Left renal pelvis (tissue), 4 donors: ENCODE data around the gene CLDN9. TPM values are rescaled to one million over a fixed set of nuclear protein-coding genes. Genes with fewer than 3 reads are reported as not detected.

Experiments used
- DNase-seq, 4 donors: peaks; one replicate each; pipeline ENCODE4 v3.0.0-alpha.2; 2013; ENCODE audit warnings: low read depth in 4 of 4, low spot score in 3 of 4
- polyA plus RNA-seq, 4 donors: library from polyadenylated mRNA; unstranded; fragments of 120-200 nt; gene quantifications; one replicate each; pipeline ENCODE4 v1.2.1, GENCODE V29; 2013; ENCODE audit not compliant: insufficient read length in 4 of 4

CLDN9 gene
- polyA plus RNA-seq, 4 donors = 0.87 to 4.7 (median 2.3) TPM

DNA sequence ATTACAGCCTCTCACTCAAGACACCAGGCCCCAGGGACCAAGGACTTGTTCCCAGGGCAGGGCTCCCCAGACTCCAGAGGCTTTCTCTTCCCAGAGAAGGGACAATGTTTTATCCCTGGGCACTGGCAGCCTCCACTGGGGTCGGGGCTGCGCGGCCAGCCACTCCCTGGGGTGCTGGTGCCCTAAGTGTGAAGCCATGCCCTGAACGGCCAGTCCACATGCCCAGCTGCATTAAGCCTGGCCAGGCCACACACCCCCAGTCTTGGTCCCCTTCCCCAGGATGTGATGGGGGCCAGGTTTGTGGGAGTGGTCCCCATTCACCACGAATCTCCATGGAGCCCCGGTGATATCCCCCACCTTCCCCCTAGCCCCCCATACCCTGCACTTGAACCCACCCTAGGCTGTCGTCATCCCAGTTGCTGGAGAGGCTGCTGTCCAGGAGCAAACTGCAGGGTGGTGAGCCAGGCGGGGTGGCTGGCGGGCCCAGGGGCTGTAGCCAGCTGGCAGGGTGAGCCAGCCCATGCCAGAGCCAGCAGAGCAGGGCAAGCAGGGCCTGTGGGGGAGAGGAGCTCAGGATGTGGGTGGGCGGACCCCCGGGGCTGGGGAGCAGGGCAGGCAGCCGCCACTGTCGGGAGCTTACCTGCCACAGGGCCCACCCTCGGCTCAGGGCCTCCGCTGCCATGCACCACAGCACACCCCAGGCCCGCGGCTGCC is 39.0 kb upstream of the CLDN9 start:
- no peak for DNase-seq

DNA sequence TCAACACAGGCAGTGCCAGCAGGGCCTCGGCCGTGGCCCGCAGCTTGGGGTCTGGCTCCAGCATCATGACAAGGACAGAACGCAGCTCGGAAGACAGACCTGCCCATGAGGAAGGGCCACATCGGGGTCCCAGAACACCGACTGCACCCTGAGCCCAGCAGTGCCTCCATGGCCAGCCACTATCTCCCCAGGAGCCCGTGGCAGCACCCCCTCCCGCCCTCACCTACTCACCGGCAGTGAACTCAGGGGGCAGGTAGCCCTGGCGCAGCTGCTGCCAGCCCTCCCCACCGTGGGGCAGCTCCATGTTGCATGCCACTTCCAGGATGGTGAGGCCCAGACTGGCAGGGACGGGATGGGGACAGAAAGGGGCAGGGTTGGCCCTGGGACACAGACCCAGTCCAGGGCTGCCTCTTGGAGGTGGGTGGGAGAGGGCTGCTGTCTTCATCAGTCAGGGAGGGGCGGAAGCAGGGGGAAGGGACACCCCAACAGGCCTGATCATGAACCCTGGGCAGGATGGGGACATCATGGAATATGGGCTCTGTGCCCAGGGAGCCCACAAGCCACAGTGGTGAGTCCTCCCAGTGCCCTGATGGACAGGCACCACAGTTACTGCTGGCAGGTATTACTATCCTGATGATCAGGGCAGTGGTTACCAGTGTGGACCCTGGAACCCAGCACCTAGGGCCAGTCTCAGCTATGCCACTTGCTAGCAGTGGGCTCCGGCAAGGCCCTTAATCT is 38.2 kb upstream of the CLDN9 start:
- DNase-seq = no peak

DNA sequence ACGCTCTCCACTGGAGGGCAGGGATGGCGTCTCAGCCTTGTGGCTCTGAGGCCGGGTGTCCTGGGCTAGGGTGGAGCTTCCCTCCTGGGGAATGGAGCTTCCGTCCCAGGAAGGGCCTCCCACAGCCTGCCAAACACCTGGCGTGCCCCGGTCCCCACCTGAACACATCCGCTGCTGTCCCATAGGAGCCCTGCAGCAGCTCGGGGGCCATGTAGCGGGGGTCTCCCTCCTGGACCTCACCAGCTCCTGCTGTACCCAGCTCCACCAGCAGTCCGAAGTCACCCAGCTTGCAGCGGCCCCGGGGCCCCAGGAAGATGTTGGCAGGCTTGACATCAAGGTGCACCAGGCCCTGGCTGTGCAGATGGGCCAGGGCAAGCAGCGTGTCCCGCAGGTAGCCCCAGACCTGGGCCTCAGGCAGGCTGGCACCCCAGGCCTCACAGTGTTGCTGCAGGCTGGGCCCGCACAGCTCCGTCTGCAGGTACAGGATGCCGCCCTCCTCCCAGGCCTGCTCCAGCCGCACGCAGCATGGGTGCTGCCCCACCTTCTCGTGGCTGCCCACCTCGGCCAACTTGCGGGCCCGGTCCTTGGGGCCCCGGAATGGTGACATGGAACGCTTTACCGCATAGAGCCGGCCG is 37.4 kb upstream of the CLDN9 start:
- DNase-seq = no peak

DNA sequence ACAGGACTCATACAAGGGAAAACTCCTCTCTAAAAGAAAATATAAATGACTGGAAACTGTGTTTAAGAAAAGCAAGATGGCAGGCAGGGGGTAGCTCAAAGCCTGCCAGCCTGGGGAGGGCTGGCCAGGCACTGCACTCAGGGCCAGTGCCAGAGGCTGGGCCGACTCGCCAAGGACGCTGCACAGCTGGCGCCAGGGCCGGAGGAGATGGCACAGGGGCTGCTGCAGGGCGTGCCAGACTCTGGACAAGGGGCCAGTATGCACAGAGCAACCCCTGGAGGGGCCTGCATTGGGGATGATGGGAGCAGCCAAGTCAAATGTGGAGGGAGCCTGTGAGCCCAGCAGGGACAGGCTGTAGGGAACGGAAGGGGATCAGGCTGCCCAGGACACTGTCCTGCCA is 36.5 kb upstream of the CLDN9 start:
- no peak for DNase-seq

DNA sequence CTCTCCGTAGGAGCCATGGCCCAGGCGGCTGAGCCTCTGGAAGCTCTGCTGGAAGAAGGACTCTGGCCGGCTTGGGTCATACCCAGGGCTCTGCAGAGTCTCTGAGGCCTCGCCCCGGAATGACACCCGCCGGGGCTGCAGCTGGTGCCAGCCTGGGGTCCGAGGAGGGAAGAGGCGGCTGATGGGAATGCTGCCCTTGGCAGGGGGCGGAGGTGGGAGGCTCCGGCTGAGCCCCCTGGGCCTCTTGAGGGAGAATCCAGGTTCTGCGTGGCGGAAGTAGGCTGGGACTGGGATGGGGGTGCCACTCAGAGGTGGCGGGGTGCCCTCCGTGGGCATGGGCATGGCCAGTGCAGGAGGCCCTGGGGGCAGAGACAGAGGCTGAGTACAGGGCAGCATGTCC is 36.0 kb upstream of the CLDN9 start:
- no peak for DNase-seq

DNA sequence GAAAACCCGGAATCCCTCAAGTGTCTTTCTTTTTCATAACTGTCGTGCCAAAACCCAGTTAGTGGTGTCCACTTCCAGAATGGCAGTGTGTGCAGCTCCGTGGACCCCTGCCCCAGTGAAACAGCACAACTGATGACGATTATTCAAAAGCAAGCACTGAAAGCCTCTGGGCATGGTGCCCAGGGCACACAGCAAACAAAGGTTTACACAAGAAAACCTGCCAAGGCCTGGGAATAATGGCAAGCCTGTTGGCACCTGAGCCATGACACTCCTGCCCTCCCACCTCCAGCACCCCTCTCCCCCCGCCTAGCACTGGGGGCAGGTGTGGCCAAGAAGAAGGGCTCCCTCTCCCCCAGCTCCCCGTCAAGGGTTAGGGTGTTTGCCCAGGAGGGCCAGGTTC is 35.3 kb upstream of the CLDN9 start:
- DNase-seq = no peak

DNA sequence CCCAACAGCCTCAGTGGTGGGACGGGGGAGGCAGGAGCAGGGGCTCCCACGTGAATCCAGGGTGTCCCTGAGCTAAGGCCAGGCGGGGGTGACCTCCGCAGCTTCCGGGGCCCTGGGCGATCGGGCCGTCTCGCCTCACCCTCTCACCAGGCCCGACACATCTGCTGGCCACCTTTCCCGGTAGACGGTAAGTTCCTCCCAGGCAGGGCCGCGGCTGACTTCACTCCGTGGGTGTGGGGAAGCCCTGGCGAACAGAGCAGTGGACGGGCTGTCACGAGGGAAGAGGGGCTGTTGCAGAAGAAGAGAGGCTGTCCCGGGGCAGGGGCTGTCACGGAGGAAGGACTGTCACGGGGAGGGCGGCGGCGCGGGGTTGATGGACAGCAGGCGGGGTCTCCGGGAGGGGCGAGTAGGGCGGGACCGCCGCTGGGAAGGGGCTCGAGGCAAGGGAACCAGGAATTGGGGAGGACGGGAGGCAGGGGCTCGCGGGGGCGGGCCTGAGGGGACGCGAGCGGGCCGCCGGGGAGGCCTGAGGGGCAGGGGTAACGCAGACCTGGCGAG is 33.0 kb upstream of the CLDN9 start:
- no peak for DNase-seq

DNA sequence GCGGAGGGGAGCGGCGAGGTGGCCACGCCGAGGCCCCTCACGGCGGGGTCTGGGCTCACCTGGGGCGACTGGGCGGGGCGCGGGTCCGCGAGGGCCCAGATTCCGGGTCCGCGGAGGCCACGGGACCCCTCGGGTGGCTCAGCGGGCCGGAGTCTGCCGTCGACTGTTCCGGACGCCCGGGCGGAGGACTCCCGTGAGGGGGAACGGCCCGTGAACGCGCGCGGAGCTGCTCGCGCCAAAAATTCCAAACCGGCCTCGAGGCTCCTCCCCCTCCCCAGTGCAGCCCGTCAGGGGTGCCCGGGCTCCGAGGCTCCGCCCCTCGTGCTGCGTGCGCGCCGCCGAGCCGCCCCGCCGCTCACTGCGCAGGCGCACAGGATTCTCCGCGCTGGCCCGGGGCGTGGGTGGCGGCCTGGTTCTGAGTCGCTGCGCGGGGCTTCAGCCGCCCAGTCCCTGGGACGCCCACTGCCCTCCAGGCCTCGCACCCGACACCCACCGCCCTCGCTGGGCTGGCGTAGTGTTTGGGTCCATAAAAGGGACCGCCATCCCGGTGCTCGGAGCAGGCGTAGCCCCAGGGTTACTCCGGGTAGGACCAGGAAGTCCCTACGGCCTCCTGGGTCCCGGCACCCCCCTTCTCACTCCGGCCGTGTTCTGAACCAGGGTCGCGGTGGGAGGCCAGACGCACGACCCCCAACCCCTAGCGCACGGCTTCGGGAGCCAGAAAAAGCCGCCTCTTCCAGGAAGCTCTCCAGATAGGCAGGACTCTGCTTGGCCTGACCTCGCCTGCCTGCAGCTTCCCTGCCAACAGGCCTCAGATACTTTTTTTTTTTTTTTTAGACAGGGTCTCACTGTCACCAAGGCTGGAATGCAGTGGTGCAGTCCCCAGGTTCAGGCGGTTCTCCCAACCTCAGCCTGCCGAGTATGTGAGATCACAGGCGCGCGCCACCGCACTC is 32.2 kb upstream of the CLDN9 start, which contains the start of gene PKMYT1:
PKMYT1 (minus strand) TSS at position 220 of the 950 bp plus-strand sequence. CDS start 789 bp downstream, outside the sequence.
- DNase-seq = peak; percentile 73 to 83 (median 76)

DNA sequence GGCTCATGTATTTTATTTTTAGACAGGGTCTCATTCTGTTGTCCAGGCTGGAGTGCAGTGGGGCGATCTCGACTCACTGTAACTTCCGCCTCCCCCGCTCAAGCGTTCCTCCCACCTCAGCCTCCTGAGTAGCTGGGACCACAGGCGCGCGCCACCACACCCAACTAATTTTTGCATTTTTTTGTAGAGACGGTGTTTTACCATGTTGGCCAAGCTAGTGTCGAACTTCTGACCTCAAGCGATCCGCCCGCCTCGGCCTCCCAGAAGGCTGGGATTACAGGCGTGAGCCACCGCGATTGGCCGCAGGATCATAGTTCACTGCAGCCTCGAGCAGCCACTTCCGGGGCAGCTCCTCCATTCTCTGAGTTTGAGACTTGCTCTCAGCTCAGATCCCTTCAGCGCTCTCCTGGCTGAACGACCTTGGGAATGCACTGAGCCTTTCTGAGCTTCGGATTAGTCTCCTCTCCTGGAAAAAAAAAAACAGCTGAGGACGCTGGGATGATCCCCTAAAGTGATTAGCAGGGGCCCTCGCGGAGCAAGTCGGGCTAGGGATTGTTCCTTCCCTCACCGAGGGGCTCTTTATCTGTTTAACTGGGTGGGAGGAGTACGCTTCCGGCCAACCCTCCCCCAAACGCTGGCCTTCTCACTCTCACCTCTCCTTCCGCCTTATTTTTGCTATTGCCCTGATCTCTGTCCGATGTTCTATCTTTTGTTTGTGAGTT is 31.4 kb upstream of the CLDN9 start:
- DNase-seq = no peak

DNA sequence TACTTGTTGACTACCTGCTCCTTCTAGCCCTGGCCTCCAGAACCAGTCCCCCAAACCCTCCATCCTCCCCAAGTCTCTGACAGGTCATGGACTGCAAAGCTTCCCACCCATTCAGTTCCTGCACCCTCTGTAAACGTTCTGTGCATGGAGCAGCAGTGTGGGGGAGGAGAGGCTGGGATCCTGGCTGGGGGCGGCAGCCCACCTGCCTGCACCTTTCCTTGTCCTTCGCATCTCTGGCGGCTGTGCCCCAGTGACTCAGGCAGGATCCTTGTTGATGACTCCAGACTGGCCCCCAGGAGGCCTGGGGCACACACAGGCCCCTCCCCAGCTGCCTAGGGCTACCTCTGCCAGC is 30.8 kb upstream of the CLDN9 start:
- no peak for DNase-seq

DNA sequence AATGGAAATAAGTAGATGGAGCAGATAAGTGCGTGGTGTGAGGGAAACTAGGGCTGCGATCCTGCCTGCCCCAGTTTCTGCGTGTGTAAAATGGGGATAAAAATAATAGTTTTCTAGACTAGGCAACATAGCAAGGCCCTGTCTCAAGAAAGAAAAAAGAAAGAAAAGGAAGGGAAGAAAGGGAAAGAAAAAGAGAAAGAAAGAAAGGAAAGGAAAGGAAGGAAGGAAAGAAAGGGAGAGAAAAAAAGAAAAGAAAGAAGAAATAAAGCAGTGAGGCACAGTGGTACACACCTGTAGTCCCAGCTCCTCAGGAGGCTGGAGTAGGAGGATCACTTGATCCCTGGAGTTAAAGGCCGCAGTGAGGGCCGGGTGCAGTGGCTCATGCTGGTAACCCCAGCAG is 30.3 kb upstream of the CLDN9 start:
- no peak for DNase-seq

DNA sequence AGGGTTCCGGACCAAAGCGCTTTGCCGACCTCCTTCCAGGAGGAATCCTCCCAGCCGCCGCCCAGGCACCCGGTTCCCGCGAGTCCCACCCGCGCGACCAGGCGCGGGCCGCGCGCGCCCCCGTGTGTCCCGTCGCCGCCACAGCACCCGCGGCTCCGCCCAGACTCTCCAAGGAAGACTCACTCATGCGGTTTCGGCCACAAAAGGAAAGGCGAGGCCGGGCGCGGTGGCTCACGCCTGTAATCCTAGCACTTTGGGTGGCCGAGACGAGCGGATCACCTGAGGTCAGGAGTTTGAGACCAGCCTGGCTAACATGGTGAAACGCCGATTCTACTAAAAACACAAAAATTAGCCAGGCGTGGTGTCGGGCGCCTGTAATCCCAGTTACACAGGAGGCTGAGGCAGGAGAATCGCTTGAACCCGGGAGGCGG is 29.0 kb upstream of the CLDN9 start:
- DNase-seq = peak in 1 of 4 donors; percentile 59

DNA sequence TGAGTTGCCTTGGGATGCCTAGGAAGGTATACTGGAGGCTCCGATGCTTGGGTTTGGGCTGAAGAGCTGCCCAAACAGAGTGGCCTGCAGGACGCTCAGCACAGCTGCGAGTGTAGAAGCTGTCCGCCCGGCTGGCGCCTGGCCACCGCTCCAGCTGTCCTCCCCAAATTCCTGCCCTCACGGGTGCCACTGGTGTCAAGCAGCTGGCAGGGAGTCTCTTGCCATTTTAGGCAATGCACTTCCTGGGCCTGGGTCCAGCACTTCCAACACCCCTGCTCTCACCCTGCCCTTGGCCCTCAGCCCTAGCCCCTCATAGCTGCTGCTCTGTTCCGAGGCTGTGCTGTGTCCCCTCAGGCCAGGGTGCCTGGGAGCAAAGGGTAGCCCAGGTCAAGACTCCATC is 27.3 kb upstream of the CLDN9 start:
- no peak for DNase-seq

DNA sequence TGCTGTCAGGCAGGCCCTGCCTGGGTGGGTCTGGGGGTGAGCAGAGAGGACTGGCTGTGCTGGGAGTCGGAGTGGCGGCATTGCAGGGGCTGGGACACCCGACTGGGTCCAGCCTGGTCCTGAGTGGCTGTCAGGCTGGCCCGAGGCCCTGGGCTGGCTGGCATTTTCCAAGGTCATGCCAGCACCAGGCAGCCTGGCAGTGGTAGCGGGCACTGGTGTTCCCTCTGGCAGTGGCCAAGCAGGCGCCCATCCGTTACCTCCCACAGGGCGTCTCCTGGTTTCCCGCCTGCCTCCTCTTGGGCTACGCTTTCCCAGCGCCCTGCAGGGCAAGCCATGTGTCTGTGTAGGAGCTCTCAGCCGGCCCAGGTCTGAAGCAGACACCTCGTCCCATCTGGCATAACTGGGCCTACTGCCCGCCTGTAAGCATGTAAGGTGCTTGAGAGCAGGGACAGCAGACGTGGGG is 26.8 kb upstream of the CLDN9 start:
- DNase-seq = no peak

DNA sequence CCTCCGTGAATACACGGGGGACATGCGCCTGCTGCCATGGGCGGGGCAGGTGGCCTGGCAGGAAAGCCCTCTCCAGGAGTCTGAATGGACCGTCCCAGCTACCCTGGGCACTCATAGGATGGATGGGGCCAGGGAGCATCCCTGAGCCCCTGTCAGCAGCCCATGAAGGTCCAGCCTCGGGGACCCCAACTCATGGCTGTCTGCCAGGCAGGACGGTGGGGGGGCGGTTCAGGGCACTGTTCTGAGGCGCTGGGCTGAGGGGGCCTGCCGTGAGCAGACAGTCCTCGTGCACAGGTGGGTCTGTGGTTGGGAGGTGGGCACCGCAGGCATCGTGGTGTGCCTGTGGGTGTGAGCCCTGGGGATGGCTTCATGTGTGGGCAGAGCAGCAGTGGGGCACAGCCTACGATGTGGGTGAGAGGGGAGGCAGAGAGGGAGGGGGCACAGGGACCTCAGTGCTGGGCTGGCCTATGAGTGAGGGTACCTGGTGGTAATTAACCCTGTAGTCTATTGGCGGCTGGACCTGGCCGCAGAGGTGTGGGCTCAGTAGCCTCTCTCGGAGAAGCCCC is 26.0 kb upstream of the CLDN9 start:
- no peak for DNase-seq

DNA sequence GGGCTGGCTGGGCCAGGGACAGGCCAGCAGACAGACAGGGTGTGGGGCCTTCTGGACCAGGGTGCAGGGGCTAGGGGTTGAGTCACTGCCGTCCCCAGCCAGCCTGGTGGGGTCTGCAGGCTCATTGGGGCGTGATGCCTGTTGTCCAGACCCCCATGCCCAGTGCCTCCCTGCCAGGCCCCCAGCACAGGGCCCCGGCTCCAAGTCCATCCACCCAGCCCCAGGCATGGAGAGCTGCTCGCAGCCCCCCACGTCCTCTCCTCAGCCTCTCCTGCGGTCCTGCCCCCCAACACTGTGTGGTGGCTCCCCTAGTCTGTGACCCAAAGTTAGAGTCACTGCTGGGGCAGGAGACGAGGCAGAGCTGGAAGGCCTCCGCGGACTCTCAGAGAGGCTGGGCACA is 25.4 kb upstream of the CLDN9 start:
- no peak for DNase-seq

DNA sequence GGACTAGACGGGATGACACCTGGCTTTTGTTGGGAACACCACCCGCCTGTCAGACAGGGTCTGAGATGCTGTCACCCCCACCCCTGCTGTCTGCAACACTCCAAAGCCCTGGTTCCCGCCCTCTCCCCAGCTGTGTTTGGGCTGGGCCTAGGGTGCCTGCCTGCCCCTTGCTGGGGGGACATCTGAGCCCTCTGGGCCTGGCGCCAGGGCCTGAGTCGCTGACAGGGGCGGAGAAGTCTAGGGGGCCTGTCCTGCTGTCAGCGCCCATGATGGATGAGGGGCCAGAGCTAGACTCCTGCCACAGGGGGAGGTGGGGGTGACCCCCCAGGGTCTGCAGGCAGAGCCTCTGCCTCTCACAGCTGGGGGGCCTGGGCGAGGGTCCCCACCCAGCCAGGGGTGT is 24.9 kb upstream of the CLDN9 start:
- DNase-seq = no peak

DNA sequence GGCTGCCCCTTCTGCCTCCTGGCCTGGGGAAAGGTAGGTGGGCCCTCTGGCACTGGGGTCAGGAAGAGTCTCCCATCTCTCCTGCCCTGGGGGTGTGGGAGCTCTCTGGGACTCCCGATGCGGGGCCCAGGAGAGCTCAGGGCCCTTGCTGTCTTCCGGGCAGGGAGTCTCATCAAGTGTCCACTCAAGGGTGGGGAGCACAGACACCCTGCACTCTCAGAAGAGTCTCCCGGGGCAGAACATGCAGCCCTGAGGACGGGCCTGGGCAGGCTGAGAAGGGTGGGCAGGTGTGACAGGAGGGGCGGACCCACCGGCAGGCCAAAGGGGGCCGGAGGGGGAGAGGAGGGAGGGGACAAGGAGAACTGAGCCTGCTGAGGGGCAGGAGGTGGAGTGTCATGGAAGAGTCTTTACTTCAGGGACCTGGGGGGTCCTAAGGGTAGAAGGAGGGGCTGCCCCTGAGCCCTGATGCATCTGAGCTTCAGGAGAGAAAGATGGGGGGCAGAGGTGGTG is 24.1 kb upstream of the CLDN9 start:
- DNase-seq = no peak

DNA sequence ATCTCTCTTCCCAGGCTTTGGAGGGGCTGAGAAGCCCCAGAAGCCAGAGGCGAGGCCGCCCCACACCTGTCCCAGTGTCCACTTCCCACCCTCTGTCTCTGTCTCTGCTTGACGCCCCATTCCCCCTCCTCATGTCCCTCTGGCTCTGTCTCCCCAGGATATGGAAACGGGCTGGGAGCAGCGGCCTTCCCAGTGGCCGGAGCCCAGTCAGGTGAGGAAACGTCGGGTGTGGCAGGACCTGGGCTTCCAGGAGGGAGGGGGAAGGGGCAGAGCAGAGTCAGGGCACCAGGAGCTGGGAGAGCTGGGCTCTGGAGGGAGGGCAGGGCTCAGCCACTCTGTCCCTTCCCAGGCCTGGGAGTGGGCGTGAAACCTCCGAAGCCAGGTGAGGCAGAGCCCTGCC is 21.8 kb upstream of the CLDN9 start:
- DNase-seq = no peak
